ENCODE measurements around the gene TSPAN17. TPM values are rescaled to one million over a fixed set of nuclear protein-coding genes. Genes with fewer than 3 reads are reported as not detected.
A peak's percentile ranks its signal among the peaks of the same experiment; 100 is the strongest.

TSPAN17 gene
- polyA plus RNA-seq, 3 donors, result 22.2 to 27.7 (median 24.1) TPM

GRCh38 chr5:176646049-176646706 is 1.1 kb upstream of the TSPAN17 start:
- Mint-ChIP-seq H3K4me1 (peaks cover 32% of the 10 kb centered on the region), H3K36me3 (peaks cover 0 to 3% of the 10 kb centered on the region in 2 donors), H3K27ac (no peak overlapping the region), H3K9me3 (peaks cover 0 to 3% (median 0%) of the 10 kb centered on the region in 7 donors), H3K4me3 (peak overlapping the region; percentile 83 to 90), H3K27me3 (ENCODE audit: low read depth in 3 of 3) (peaks cover 2 to 5% (median 4%) of the 10 kb centered on the region in 3 donors)
- peak overlapping the region; percentile 97 for H3K4me2 ChIP-seq (replicated peaks; ENCODE audit: extremely low read depth, low read length, poor library complexity, severe bottlenecking)
- H3K79me2 ChIP-seq (ENCODE audit: insufficient read depth, low read length), result no peaks in the 10 kb centered on the region
- H4K20me1 ChIP-seq (ENCODE audit: insufficient read depth, low read length), result peaks cover 6% of the 10 kb centered on the region
- no peaks in the 10 kb centered on the region for H3K27me3 ChIP-seq (ENCODE audit: control insufficient read depth in 2 of 2, insufficient read depth in 2 of 2, low read length in 2 of 2)
- H3K9ac ChIP-seq (ENCODE audit: insufficient read depth, low read length, poor library complexity, severe bottlenecking), result peak overlapping the region; percentile 47
- intact Hi-C loops (cut with micrococcal nuclease), result loop anchor here in 1 of 2 donors (5.0 kb wide), 1 partner anchor 109 kb away; the partner anchor contains the start of gene RNF44
- no peaks in the 10 kb centered on the region for H3K9me3 ChIP-seq (replicated peaks in 1 of 2; ENCODE audit: control insufficient read depth in 1 of 2, insufficient read depth in 1 of 2, low read length in 2 of 2)
- DNase-seq, result no peak
- peak overlapping the region in 1 of 2 donors; percentile 59 for H3K27ac ChIP-seq (ENCODE audit: low read depth in 1 of 2, low read length in 2 of 2)
- TF ChIP-seq CTCF (IDR thresholded peaks at IDR 0.05), result no peak
- H2AFZ ChIP-seq (ENCODE audit: insufficient read depth, low read depth, low read length, poor library complexity, severe bottlenecking), result peak overlapping the region; percentile 90
- H3K36me3 ChIP-seq (replicated peaks in 1 of 2; ENCODE audit: control insufficient read depth in 1 of 2, insufficient read depth in 2 of 2, low read length in 2 of 2), result no peaks in the 10 kb centered on the region
- peak overlapping the region in 1 of 3 experiments; percentile 88 for H3K4me3 ChIP-seq (replicated peaks in 1 of 3; ENCODE audit: low read depth in 2 of 3, low read length in 3 of 3)
- peaks cover 22 to 28% of the 10 kb centered on the region in 2 donors for H3K4me1 ChIP-seq (ENCODE audit: control insufficient read depth in 1 of 2, insufficient read depth in 2 of 2, low read length in 2 of 2)
- 83% methylated on average over 4 of the region's 7 CpGs for WGBS (ENCODE audit: insufficient coverage)

- intact Hi-C loops (cut with micrococcal nuclease), result loop anchor here in 1 of 2 donors (5.0 kb wide), 1 partner anchor 109 kb away; the partner anchor contains the start of gene RNF44
Measured at GRCh38 chr5:176646707-176647029, 616 bp upstream of the TSPAN17 start.

More at GRCh38 chr5:176646707-176647029, 616 bp upstream of the TSPAN17 start:
- H3K36me3 ChIP-seq (replicated peaks in 1 of 2; ENCODE audit: control insufficient read depth in 1 of 2, insufficient read depth in 2 of 2, low read length in 2 of 2), result no peaks in the 10 kb centered on the region
- TF ChIP-seq CTCF (IDR thresholded peaks at IDR 0.05), result no peak
- Mint-ChIP-seq H3K4me1 (peaks cover 32% of the 10 kb centered on the region), H3K4me3 (peak overlapping the region; percentile 83 to 90), H3K27ac (peak overlapping the region; percentile 26 to 83 (median 74)), H3K27me3 (ENCODE audit: low read depth in 3 of 3) (peaks cover 2 to 5% (median 4%) of the 10 kb centered on the region in 3 donors), H3K36me3 (peaks cover 2 to 5% of the 10 kb centered on the region in 2 donors), H3K9me3 (peaks cover 0 to 3% (median 0%) of the 10 kb centered on the region in 7 donors)
- no peaks in the 10 kb centered on the region for H3K9me3 ChIP-seq (replicated peaks in 1 of 2; ENCODE audit: control insufficient read depth in 1 of 2, insufficient read depth in 1 of 2, low read length in 2 of 2)
- no peaks in the 10 kb centered on the region for H3K79me2 ChIP-seq (ENCODE audit: insufficient read depth, low read length)
- H3K27ac ChIP-seq (ENCODE audit: low read depth in 1 of 2, low read length in 2 of 2), result peak overlapping the region in 1 of 2 donors; percentile 59
- WGBS (ENCODE audit: insufficient coverage), result 23% methylated on average over 8 of the region's 11 CpGs
- peak overlapping the region; percentile 90 for H2AFZ ChIP-seq (ENCODE audit: insufficient read depth, low read depth, low read length, poor library complexity, severe bottlenecking)
- H3K27me3 ChIP-seq (ENCODE audit: control insufficient read depth in 2 of 2, insufficient read depth in 2 of 2, low read length in 2 of 2), result no peaks in the 10 kb centered on the region
- H3K9ac ChIP-seq (ENCODE audit: insufficient read depth, low read length, poor library complexity, severe bottlenecking), result peak overlapping the region; percentile 47
- H4K20me1 ChIP-seq (ENCODE audit: insufficient read depth, low read length), result peaks cover 8% of the 10 kb centered on the region
- peak overlapping the region; percentile 24 to 88 (median 69) for H3K4me3 ChIP-seq (replicated peaks in 1 of 3; ENCODE audit: low read depth in 2 of 3, low read length in 3 of 3)
- peak overlapping the region; percentile 97 for H3K4me2 ChIP-seq (replicated peaks; ENCODE audit: extremely low read depth, low read length, poor library complexity, severe bottlenecking)
- peaks cover 22 to 28% of the 10 kb centered on the region in 2 donors for H3K4me1 ChIP-seq (ENCODE audit: control insufficient read depth in 1 of 2, insufficient read depth in 2 of 2, low read length in 2 of 2)
- no peak for DNase-seq

Data from CD14-positive monocyte (primary cell).